Smooth muscle cell (in vitro differentiated cells): ENCODE data around the gene CCDC192. TPM values are rescaled to one million over a fixed set of nuclear protein-coding genes. Genes with fewer than 3 reads are reported as not detected.
A peak's percentile ranks its signal among the peaks of the same experiment; 100 is the strongest.

ENCODE experiments used
- DNase-seq: peaks from one replicate; lab custom pipeline; 2025; ENCODE audit not compliant: unreplicated experiment; lab: John Stamatoyannopoulos, UW
- H2AFZ ChIP-seq: fragments of 200-600 bp; sonication (generic); 2 replicates; pipeline ENCODE4 v1.6.0; 2016; ENCODE audit warnings: antibody characterized with exemption, low read depth, mild to moderate bottlenecking
- H3F3A ChIP-seq: fragments of 200-600 bp; sonication (generic); 2 replicates; pipeline ENCODE4 v1.6.0; 2017; ENCODE audit warnings: antibody characterized with exemption, low read depth
- H3K27ac ChIP-seq: fragments of 200-600 bp; sonication (generic); 2 replicates; pipeline ENCODE4 v1.5.1; 2016; ENCODE audit warnings: low read depth, mild to moderate bottlenecking
- H3K27me3 ChIP-seq: fragments of 200-600 bp; sonication (generic); 2 replicates; pipeline ENCODE4 v1.6.1; 2016; ENCODE audit warnings: low read depth, mild to moderate bottlenecking
- H3K36me3 ChIP-seq: fragments of 200-600 bp; sonication (generic); 2 replicates; pipeline ENCODE4 v1.5.1; 2016; ENCODE audit warnings: low read depth
- H3K4me1 ChIP-seq: fragments of 200-600 bp; sonication (generic); 2 replicates; pipeline ENCODE4 v1.5.1; 2016; ENCODE audit warnings: low read depth
- H3K4me2 ChIP-seq: fragments of 200-600 bp; sonication (generic); 2 replicates; pipeline ENCODE4 v1.6.0; 2016; ENCODE audit warnings: mild to moderate bottlenecking
- H3K4me3 ChIP-seq: fragments of 200-600 bp; sonication (generic); 2 replicates; pipeline ENCODE4 v1.5.1; 2016; ENCODE audit warnings: mild to moderate bottlenecking
- H3K79me2 ChIP-seq: fragments of 200-600 bp; sonication (generic); 2 replicates; pipeline ENCODE4 v1.6.0; 2016; ENCODE audit warnings: low read depth, mild to moderate bottlenecking
- H3K9ac ChIP-seq: fragments of 200-600 bp; sonication (generic); 2 replicates; pipeline ENCODE4 v1.6.0; 2016; ENCODE audit warnings: low read depth
- H3K9me3 ChIP-seq: fragments of 200-600 bp; sonication (generic); replicated peaks from 2 replicates; pipeline ENCODE4 v1.5.1; 2016; ENCODE audit warnings: low read depth
- H4K20me1 ChIP-seq: fragments of 200-600 bp; sonication (generic); 2 replicates; pipeline ENCODE4 v1.6.0; 2016; ENCODE audit warnings: low read depth
- CTCF ChIP-seq: fragments of 200-600 bp; sonication (generic); IDR thresholded peaks from 2 replicates; pipeline ENCODE4 v1.5.1; 2017; ENCODE audit warnings: borderline replicate concordance, mild to moderate bottlenecking, antibody characterized with exemption; ENCODE audit not compliant: insufficient read depth, poor library complexity, severe bottlenecking
- WGBS: methylation state at CpG from one replicate; pipeline ENCODE4 v1.1.7; 2016; ENCODE audit warnings: low lambda C conversion rate; 5-methylcytosine and 5-hydroxymethylcytosine counted together
- polyA plus RNA-seq: library from polyadenylated mRNA; unstranded; fragments of >200 nt; fragmentation: Nextera tagmentation; extraction: Ambion mirVana; gene quantifications from 2 replicates; pipeline ENCODE4 v1.2.1, GENCODE V29; 2016
- total RNA-seq: library from RNA; depleted of rRNA; stranded (reverse); fragments of >200 nt; gene quantifications from 2 replicates; pipeline ENCODE4 v1.2.3, GENCODE V29; 2014

Gene CCDC192
- total and polyA plus RNA-seq, 2 experiments from 2014 or later: not detected

- Histone ChIP-seq H3K27me3 (no peaks in the 10 kb centered on the region), H3K27ac (no peak overlapping the region), H3K4me2 (peak overlapping the region; percentile 41), H3F3A (no peaks in the 10 kb centered on the region), H3K9me3 (no peaks in the 10 kb centered on the region), H4K20me1 (no peaks in the 10 kb centered on the region), H3K79me2 (no peaks in the 10 kb centered on the region), H3K4me3 (no peak overlapping the region), H2AFZ (no peak overlapping the region), H3K36me3 (no peaks in the 10 kb centered on the region), H3K9ac (no peak overlapping the region), H3K4me1 (peaks cover 4% of the 10 kb centered on the region)
- no peak for DNase-seq
- TF ChIP-seq CTCF: no peak
- WGBS: 30% methylated on average over 8 of the region's 8 CpGs
Measured at GRCh38 chr5:127875235-127876021, 172.2 kb downstream of the CCDC192 start.

GRCh38 chr5:127876384-127876783 lies 173.2 kb downstream of the CCDC192 start:
- Histone ChIP-seq H4K20me1 (no peaks in the 10 kb centered on the region), H2AFZ (no peak overlapping the region), H3K27ac (no peak overlapping the region), H3K79me2 (no peaks in the 10 kb centered on the region), H3K9me3 (no peaks in the 10 kb centered on the region), H3K4me3 (no peak overlapping the region), H3K9ac (no peak overlapping the region), H3K27me3 (no peaks in the 10 kb centered on the region), H3K4me1 (peaks cover 4% of the 10 kb centered on the region), H3F3A (no peaks in the 10 kb centered on the region), H3K36me3 (no peaks in the 10 kb centered on the region), H3K4me2 (no peak overlapping the region)
- TF ChIP-seq CTCF: no peak
- 49% methylated on average over 3 of the region's 3 CpGs for WGBS
- no peak for DNase-seq

- Histone ChIP-seq H3K9me3 (no peaks in the 10 kb centered on the region), H3K4me1 (peaks cover 4% of the 10 kb centered on the region), H3K27me3 (no peaks in the 10 kb centered on the region), H3K9ac (no peak overlapping the region), H3K36me3 (no peaks in the 10 kb centered on the region), H3K27ac (no peak overlapping the region), H4K20me1 (no peaks in the 10 kb centered on the region), H3F3A (no peaks in the 10 kb centered on the region), H2AFZ (no peak overlapping the region), H3K4me3 (no peak overlapping the region), H3K4me2 (no peak overlapping the region), H3K79me2 (no peaks in the 10 kb centered on the region)
- peak; percentile 23 for TF ChIP-seq CTCF
- WGBS: 72% methylated on average over 4 of the region's 4 CpGs
- no peak for DNase-seq
Measured at GRCh38 chr5:127878174-127878750, 175.1 kb downstream of the CCDC192 start.
